Activated CD8-positive, alpha-beta T cell treated with anti-CD3 and anti-CD28 coated beads for 36 hours (primary cell): ENCODE data around the gene VAMP4. TPM values are rescaled to one million over a fixed set of nuclear protein-coding genes. Genes with fewer than 3 reads are reported as not detected.
"Not testable (repeated sequence)": the region's sequence is repeated elsewhere in the genome, so short reads cannot be mapped to it uniquely, and the experiment has no call there.

ENCODE experiments used
- ATAC-seq: fragments of 200-7000 bp; cut with Tn5 transposase; one replicate; pipeline ENCODE4 v1.10.0; 2021; ENCODE audit warnings: mild to moderate bottlenecking, moderate library complexity
- CTCF ChIA-PET: fragments of 350-600 bp; sonication (Branson Sonifier 250); formaldehyde crosslinking; loops from one replicate; lab custom pipeline; 2021; ENCODE audit warnings: antibody characterized with exemption; lab: Charles Lee
- POLR2A ChIA-PET: fragments of 350-600 bp; sonication (Branson Sonifier 250); formaldehyde crosslinking; loops from one replicate; lab custom pipeline; 2021; ENCODE audit warnings: antibody characterized with exemption; lab: Charles Lee
- DNase-seq: peaks from one replicate; pipeline ENCODE4 v3.0.0-alpha.2; 2020
- H3K27ac Mint-ChIP-seq: one replicate; pipeline ENCODE4 v1.8.0; 2021; ENCODE audit warnings: mild to moderate bottlenecking, mixed read lengths
- H3K27me3 Mint-ChIP-seq: one replicate; pipeline ENCODE4 v1.8.0; 2021; ENCODE audit warnings: mixed read lengths
- H3K36me3 Mint-ChIP-seq: one replicate; pipeline ENCODE4 v1.8.0; 2021; ENCODE audit warnings: low read depth, mixed read lengths
- H3K4me1 Mint-ChIP-seq: one replicate; pipeline ENCODE4 v1.8.0; 2021; ENCODE audit warnings: low read depth, mixed read lengths
- H3K4me3 Mint-ChIP-seq: one replicate; pipeline ENCODE4 v1.8.0; 2021; ENCODE audit warnings: mild to moderate bottlenecking, moderate library complexity, mixed read lengths
- H3K9me3 Mint-ChIP-seq: one replicate; pipeline ENCODE4 v1.8.0; 2021; ENCODE audit warnings: mixed read lengths
- CTCF ChIP-seq: fragments of 200-600 bp; IDR thresholded peaks from one replicate; pipeline ENCODE4 v1.8.0; 2022; ENCODE audit warnings: antibody characterized with exemption, mild to moderate bottlenecking
- intact Hi-C: fragments of 100-400 bp; cut with micrococcal nuclease; formaldehyde crosslinking; loops from one replicate; pipeline ENCODE4 v1.10.0; 2022
- total RNA-seq, 2 experiments: library from RNA; stranded (reverse); gene quantifications; one replicate each; pipeline ENCODE4 v1.2.3, GENCODE V29; 2021

Gene VAMP4
- total RNA-seq, 2 experiments from 2014 or later, result 6.1 to 6.2 TPM

DNA sequence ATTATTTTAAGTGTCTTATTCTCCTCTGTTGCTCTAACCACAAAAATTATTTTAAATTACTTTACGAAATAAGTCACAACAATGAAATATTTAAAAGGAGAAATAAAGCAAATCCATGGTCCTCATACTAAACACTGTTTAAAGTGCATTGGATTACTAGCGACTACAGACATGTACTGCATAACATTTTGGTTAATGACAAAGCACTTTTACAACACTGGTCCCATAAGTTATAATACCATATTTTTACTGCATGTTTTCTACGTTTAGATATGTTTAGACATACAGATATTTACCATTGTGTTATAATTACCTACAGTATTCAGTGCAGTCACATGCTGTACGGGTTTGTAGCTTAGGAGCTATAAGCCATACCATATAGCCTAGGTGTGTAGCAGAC is 30.2 kb downstream of the VAMP4 start:
- ChIA-PET CTCF (interaction anchor here (2.2 kb wide), 1 partner anchor 66 kb away, joined by 8 read pairs; no protein-coding TSS in a partner anchor), POLR2A (no interaction called here)
- peaks cover 3% of the 10 kb centered on the region for H3K36me3 Mint-ChIP-seq
- ATAC-seq (no peak), DNase-seq (no peak)
- no peak overlapping the region for H3K27ac Mint-ChIP-seq
- no peak for TF ChIP-seq CTCF
- no peaks in the 10 kb centered on the region for H3K9me3 Mint-ChIP-seq
- H3K4me1 Mint-ChIP-seq, result no peaks in the 10 kb centered on the region
- H3K4me3 Mint-ChIP-seq, result no peak overlapping the region
- H3K27me3 Mint-ChIP-seq, result no peaks in the 10 kb centered on the region
- intact Hi-C loops, result loop anchor here (10.0 kb wide), 1 partner anchor 57 kb away; the partner anchor contains the start of gene MYOC

DNA sequence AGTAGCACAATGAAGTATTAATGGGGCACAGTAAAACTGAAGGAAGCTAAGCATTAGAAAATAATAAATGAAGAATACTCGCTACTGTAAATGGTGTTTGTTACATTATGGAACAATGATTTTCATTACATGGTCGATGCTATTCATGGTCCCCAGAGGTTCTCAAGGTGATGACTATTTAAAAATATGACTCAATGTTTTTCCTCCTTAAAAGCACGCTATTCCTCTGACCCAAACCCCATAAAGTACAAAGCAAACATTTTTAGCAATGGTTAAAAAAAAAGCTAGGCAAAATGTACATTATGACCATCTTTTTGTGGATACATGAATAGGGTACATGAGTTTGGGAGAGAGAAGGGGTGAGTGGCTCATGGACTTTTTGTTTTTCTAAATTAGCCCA is 34.3 kb downstream of the VAMP4 start:
- ChIA-PET CTCF (interaction anchor here (1.7 kb wide), 1 partner anchor 9 kb away, joined by 7 read pairs; no protein-coding TSS in a partner anchor), POLR2A (no interaction called here)
- DNase-seq, result no peak
- H3K4me3 Mint-ChIP-seq, result no peak overlapping the region
- H3K36me3 Mint-ChIP-seq, result peaks cover 7% of the 10 kb centered on the region
- ATAC-seq, result no peak
- H3K27ac Mint-ChIP-seq, result no peak overlapping the region
- intact Hi-C loops, result no loop called here
- H3K27me3 Mint-ChIP-seq, result no peaks in the 10 kb centered on the region
- H3K4me1 Mint-ChIP-seq, result no peaks in the 10 kb centered on the region
- H3K9me3 Mint-ChIP-seq, result no peaks in the 10 kb centered on the region
- TF ChIP-seq CTCF, result no peak

DNA sequence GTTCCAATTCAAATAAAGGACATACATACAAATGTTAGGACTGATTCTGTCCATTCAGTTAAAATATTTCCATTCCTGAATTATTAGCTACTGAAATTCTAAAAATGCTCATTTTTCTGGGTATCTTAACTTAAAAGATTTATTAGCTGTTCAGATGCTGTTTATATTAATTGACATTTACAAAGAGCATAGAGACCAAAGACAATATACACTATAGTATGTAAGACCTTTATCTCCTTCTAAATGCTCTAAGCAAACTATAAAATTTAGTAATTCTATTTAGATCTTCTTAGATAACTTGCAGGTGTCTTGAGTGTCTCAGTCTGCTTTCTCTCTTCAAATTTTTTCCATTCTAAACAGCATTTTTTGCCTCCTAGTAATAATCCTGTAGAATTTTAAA is 39.3 kb downstream of the VAMP4 start:
- Mint-ChIP-seq H3K27me3 (no peaks in the 10 kb centered on the region), H3K9me3 (no peaks in the 10 kb centered on the region), H3K27ac (no peak overlapping the region), H3K4me3 (no peak overlapping the region), H3K4me1 (no peaks in the 10 kb centered on the region), H3K36me3 (peaks cover 15% of the 10 kb centered on the region)
- ChIA-PET CTCF (no interaction called here), POLR2A (no interaction called here)
- DNase-seq (no peak), ATAC-seq (no peak)
- intact Hi-C loops, result no loop called here
- no peak for TF ChIP-seq CTCF

GRCh38 chr1:171699531-171699930 is 42.3 kb downstream of the VAMP4 start:
- ChIA-PET POLR2A (no interaction called here), CTCF (interaction anchor here (0.7 to 1.6 kb wide), 4 partner anchors 10 to 55 kb away, joined by 3 to 5 read pairs (median 3); no protein-coding TSS in a partner anchor)
- Mint-ChIP-seq H3K4me1 (no peaks in the 10 kb centered on the region), H3K9me3 (peaks cover 8% of the 10 kb centered on the region), H3K36me3 (peaks cover 15% of the 10 kb centered on the region), H3K27ac (no peak overlapping the region), H3K27me3 (no peaks in the 10 kb centered on the region), H3K4me3 (no peak overlapping the region)
- intact Hi-C loops, result no loop called here
- DNase-seq (no peak), ATAC-seq (no peak)
- TF ChIP-seq CTCF, result no peak

- H3K27me3 Mint-ChIP-seq, ATAC-seq, H3K4me1 Mint-ChIP-seq, CTCF ChIA-PET, H3K36me3 Mint-ChIP-seq, POLR2A ChIA-PET, intact Hi-C loops, H3K27ac Mint-ChIP-seq, DNase-seq, H3K4me3 Mint-ChIP-seq: not testable (repeated sequence)
- H3K9me3 Mint-ChIP-seq, result peaks cover 12% of the 10 kb centered on the region
These were observed 46.1 kb downstream of the VAMP4 start for GRCh38 chr1:171695772-171696171.

GRCh38 chr1:171693541-171693940 is 48.3 kb downstream of the VAMP4 start:
- not testable (repeated sequence) for H3K4me3 Mint-ChIP-seq

More at GRCh38 chr1:171693541-171693940, 48.3 kb downstream of the VAMP4 start:
- H3K36me3 Mint-ChIP-seq, intact Hi-C loops, DNase-seq, CTCF ChIA-PET, H3K27me3 Mint-ChIP-seq, H3K27ac Mint-ChIP-seq, POLR2A ChIA-PET, H3K4me1 Mint-ChIP-seq, ATAC-seq: not testable (repeated sequence)
- peaks cover 12% of the 10 kb centered on the region for H3K9me3 Mint-ChIP-seq
